GM12801 (cell line): ENCODE data around the gene CDKN1B.

ENCODE experiments used
- CTCF ChIP-seq: IDR thresholded peaks from one replicate; pipeline ENCODE4 v1.5.1; 2011; ENCODE audit warnings: control low read depth; ENCODE audit not compliant: insufficient read length; ENCODE audit errors: extremely low read depth

CDKN1B gene

GRCh38 chr12:12717586-12718380 is 615 bp downstream of the CDKN1B start:
- TF ChIP-seq CTCF, result no peak

GRCh38 chr12:12718381-12718759 is 1.2 kb downstream of the CDKN1B start:
- no peak for TF ChIP-seq CTCF

GRCh38 chr12:12718853-12719252 is 1.7 kb downstream of the CDKN1B start:
- no peak for TF ChIP-seq CTCF

- TF ChIP-seq CTCF, result no peak
Measured at GRCh38 chr12:12719496-12719895, 2.3 kb downstream of the CDKN1B start.

GRCh38 chr12:12720052-12720451 is 2.9 kb downstream of the CDKN1B start:
- no peak for TF ChIP-seq CTCF

GRCh38 chr12:12720672-12721161 is 3.5 kb downstream of the CDKN1B start:
- TF ChIP-seq CTCF, result no peak

GRCh38 chr12:12721176-12721751 is 4.1 kb downstream of the CDKN1B start:
- TF ChIP-seq CTCF, result no peak
